Esophagus mucosa (tissue), 1 donor: ENCODE results near the gene BACH1. TPM values are rescaled to one million over a fixed set of nuclear protein-coding genes. Genes with fewer than 3 reads are reported as not detected.
"Not testable (repeated sequence)": the region's sequence is repeated elsewhere in the genome, so short reads cannot be mapped to it uniquely, and the experiment has no call there.

Experiments
- ATAC-seq: fragments of 200-7000 bp; cut with Tn5 transposase; one replicate; pipeline ENCODE4 v1.9.1; 2020
- total RNA-seq: library from RNA; stranded (reverse); gene quantifications from one replicate; pipeline ENCODE4 v1.2.4, GENCODE V29; 2023
- donor health status: DM: yes; HTN: yes; CAD: no.

Gene BACH1
- total RNA-seq, 1 donor from 2014 or later, result 61.5 TPM

GRCh38 chr21:29347274-29347681 lies 48.6 kb downstream of the BACH1 start:
- no peak for ATAC-seq

- ATAC-seq, result no peak
Observed at GRCh38 chr21:29349702-29350101, 51.0 kb downstream of the BACH1 start.

GRCh38 chr21:29350246-29350779 lies 51.6 kb downstream of the BACH1 start:
- no peak for ATAC-seq

- no peak for ATAC-seq
Observed at GRCh38 chr21:29351691-29352090, 53.0 kb downstream of the BACH1 start.

- ATAC-seq, result not testable (repeated sequence)
Observed at GRCh38 chr21:29355043-29355710, 56.5 kb downstream of the BACH1 start.

GRCh38 chr21:29356291-29356690 lies 57.6 kb downstream of the BACH1 start:
- ATAC-seq, result not testable (repeated sequence)

GRCh38 chr21:29356810-29357209 lies 58.1 kb downstream of the BACH1 start:
- not testable (repeated sequence) for ATAC-seq

GRCh38 chr21:29359718-29360117 lies 61.0 kb downstream of the BACH1 start:
- ATAC-seq, result no peak

- peak; percentile 53 for ATAC-seq
Observed at GRCh38 chr21:29360799-29361765, 62.4 kb downstream of the BACH1 start.

GRCh38 chr21:29362758-29363157 lies 64.0 kb downstream of the BACH1 start:
- ATAC-seq, result no peak

- ATAC-seq, result no peak
Observed at GRCh38 chr21:29365661-29366265, 67.0 kb downstream of the BACH1 start.

GRCh38 chr21:29366532-29366931 lies 67.8 kb downstream of the BACH1 start:
- no peak for ATAC-seq

- ATAC-seq, result peak; percentile 77
Observed at GRCh38 chr21:29367335-29367734, 68.6 kb downstream of the BACH1 start.

- ATAC-seq, result no peak
Observed at GRCh38 chr21:29368906-29369305, 70.2 kb downstream of the BACH1 start.

GRCh38 chr21:29371464-29371863 lies 72.7 kb downstream of the BACH1 start:
- ATAC-seq, result peak; percentile 41

- ATAC-seq, result peak; percentile 71
Observed at GRCh38 chr21:29372063-29372802, 73.5 kb downstream of the BACH1 start.

GRCh38 chr21:29374481-29374880 lies 75.8 kb downstream of the BACH1 start:
- ATAC-seq, result no peak

GRCh38 chr21:29376556-29376955 lies 77.8 kb downstream of the BACH1 start:
- ATAC-seq, result peak; percentile 54

GRCh38 chr21:29377266-29377665 lies 78.5 kb downstream of the BACH1 start:
- no peak for ATAC-seq

GRCh38 chr21:29378832-29379231 lies 80.1 kb downstream of the BACH1 start:
- ATAC-seq, result no peak

- ATAC-seq, result no peak
Observed at GRCh38 chr21:29379517-29380054, 80.9 kb downstream of the BACH1 start.
